Keratinocyte (primary cell): ENCODE data around the gene C1S. TPM values are rescaled to one million over a fixed set of nuclear protein-coding genes. Genes with fewer than 3 reads are reported as not detected.

ENCODE experiments used
- DNase-seq: peaks from one replicate; pipeline ENCODE4 v3.0.0-alpha.2; 2011; ENCODE audit warnings: low read depth, missing footprints, low spot score
- FAIRE-seq: peaks from 2 replicates; lab custom pipeline; 2011; peaks lifted over from hg19 to GRCh38; lab: Jason Lieb, UNC
- H2AFZ ChIP-seq: 2 replicates; pipeline ENCODE4 v1.6.0; 2012; ENCODE audit warnings: low read length, control low read depth, inconsistent platforms; ENCODE audit not compliant: control insufficient read depth
- H3K27ac ChIP-seq: 2 replicates; pipeline ENCODE4 v1.5.1; 2011; ENCODE audit warnings: low read length; ENCODE audit not compliant: control insufficient read depth, insufficient read depth
- H3K27me3 ChIP-seq: 3 replicates; pipeline ENCODE4 v1.6.0; 2011; ENCODE audit warnings: low read length; ENCODE audit not compliant: control insufficient read depth, insufficient read depth; ENCODE audit errors: extremely low read depth
- H3K36me3 ChIP-seq, 2 experiments: 2 replicates in 1 of 2; 3 replicates in 1 of 2; pipeline ENCODE4 v1.5.1; 2011; ENCODE audit warnings: low read length in 2 of 2, mild to moderate bottlenecking in 1 of 2; ENCODE audit not compliant: control insufficient read depth in 2 of 2, insufficient read depth in 2 of 2; ENCODE audit errors: extremely low read depth in 1 of 2
- H3K4me1 ChIP-seq: 3 replicates; pipeline ENCODE4 v1.5.1; 2011; ENCODE audit warnings: low read length; ENCODE audit not compliant: control insufficient read depth, insufficient read depth; ENCODE audit errors: extremely low read depth
- H3K4me2 ChIP-seq: 3 replicates; pipeline ENCODE4 v1.6.0; 2011; ENCODE audit warnings: low read depth, low read length; ENCODE audit not compliant: control insufficient read depth, insufficient read depth; ENCODE audit errors: extremely low read depth
- H3K4me3 ChIP-seq, 3 experiments: fragments of 200-600 bp in 1 of 3; sonication (generic) in 1 of 3; 2 replicates in 2 of 3; 3 replicates in 1 of 3; pipeline ENCODE4 v1.5.1; 2011 to 2016; ENCODE audit warnings: low read length in 3 of 3, mild to moderate bottlenecking in 3 of 3, control low read depth in 2 of 3, inconsistent platforms in 1 of 3, low read depth in 1 of 3, mixed read lengths in 1 of 3, mixed run types in 1 of 3, moderate library complexity in 1 of 3; ENCODE audit not compliant: control insufficient read depth in 2 of 3, insufficient read depth in 2 of 3; ENCODE audit errors: extremely low read depth in 1 of 3
- H3K79me2 ChIP-seq: 2 replicates; pipeline ENCODE4 v1.6.0; 2012; ENCODE audit warnings: low read length; ENCODE audit not compliant: control insufficient read depth, insufficient read depth
- H3K9ac ChIP-seq: 3 replicates; pipeline ENCODE4 v1.6.0; 2011; ENCODE audit warnings: low read length; ENCODE audit not compliant: control insufficient read depth, insufficient read depth; ENCODE audit errors: extremely low read depth
- H3K9me1 ChIP-seq: 3 replicates; pipeline ENCODE4 v1.6.0; 2011; ENCODE audit warnings: low read length; ENCODE audit not compliant: control insufficient read depth, insufficient read depth; ENCODE audit errors: extremely low read depth
- H3K9me3 ChIP-seq: 2 replicates; pipeline ENCODE4 v1.5.1; 2012; ENCODE audit warnings: low read depth, low read length; ENCODE audit not compliant: control insufficient read depth
- H4K20me1 ChIP-seq: 3 replicates; pipeline ENCODE4 v1.6.0; 2011; ENCODE audit warnings: low read length; ENCODE audit not compliant: control insufficient read depth, insufficient read depth; ENCODE audit errors: extremely low read depth
- EZH2 ChIP-seq: IDR thresholded peaks from one replicate; pipeline ENCODE4 v1.6.1; 2012; ENCODE audit warnings: inconsistent platforms, mild to moderate bottlenecking, low read length, moderate library complexity
- dilution Hi-C: fragments of 300-500 bp; cut with MboI; formaldehyde crosslinking; loops from one replicate; pipeline ENCODE4 v1.7.0; 2020; ENCODE audit warnings: low sequenced_read_pairs; ENCODE audit not compliant: extremely low pct_ligation_motif_present
- polyA plus RNA-seq, 5 experiments: library from polyadenylated mRNA; depleted of rRNA in 3 of 5; stranded (reverse) in 3 of 5; stranded (forward) in 1 of 5; unstranded in 1 of 5; fragments of >200 nt; gene quantifications; 1 replicate in 1 of 5; 2 replicates in 3 of 5; 3 replicates in 1 of 5; pipeline versions ENCODE4 v1.2.1 to v1.2.3, GENCODE V29; 2011 to 2012; ENCODE audit warnings: missing spikeins in 2 of 5, low read depth in 1 of 5, low replicate concordance in 1 of 5
- TF ChIP-seq, protein P1 (sequence below), 3 experiments: IDR thresholded peaks in 1 of 3; conservative IDR thresholded peaks in 1 of 3; optimal IDR thresholded peaks in 1 of 3; 2 replicates in 2 of 3; 3 replicates in 1 of 3; pipeline versions ENCODE3 to v1.5.1; 2011; ENCODE audit warnings: low read length in 3 of 3, mild to moderate bottlenecking in 3 of 3, moderate library complexity in 2 of 3, control low read depth in 1 of 3, inconsistent platforms in 1 of 3; ENCODE audit not compliant: insufficient read depth in 2 of 3; ENCODE audit errors: extremely low read depth in 1 of 3

The C1S gene
- polyA plus RNA-seq, 1 donor (not counting 4 experiments of a cell fraction or from before 2014, with no cell fraction given): 2.6 TPM

- no peak overlapping the region for H3K27ac ChIP-seq
These were observed 41.2 kb downstream of the C1S start for GRCh38 chr12:7101694-7102131.

GRCh38 chr12:7102582-7102981 is 42.1 kb downstream of the C1S start:
- Histone ChIP-seq H3K4me1 (no peaks in the 10 kb centered on the region), H3K4me2 (no peak overlapping the region), H3K36me3 (peaks cover 0 to 19% of the 10 kb centered on the region in 2 experiments), H3K27ac (no peak overlapping the region), H2AFZ (no peak overlapping the region), H4K20me1 (peaks cover 3% of the 10 kb centered on the region), H3K4me3 (no peak overlapping the region), H3K9me1 (no peaks in the 10 kb centered on the region), H3K9me3 (no peaks in the 10 kb centered on the region), H3K27me3 (no peaks in the 10 kb centered on the region), H3K79me2 (peaks cover 8% of the 10 kb centered on the region), H3K9ac (no peak overlapping the region)
- DNase-seq (no peak), FAIRE-seq (no peak)
- no peak for TF ChIP-seq EZH2
- TF ChIP-seq, protein P1, sequence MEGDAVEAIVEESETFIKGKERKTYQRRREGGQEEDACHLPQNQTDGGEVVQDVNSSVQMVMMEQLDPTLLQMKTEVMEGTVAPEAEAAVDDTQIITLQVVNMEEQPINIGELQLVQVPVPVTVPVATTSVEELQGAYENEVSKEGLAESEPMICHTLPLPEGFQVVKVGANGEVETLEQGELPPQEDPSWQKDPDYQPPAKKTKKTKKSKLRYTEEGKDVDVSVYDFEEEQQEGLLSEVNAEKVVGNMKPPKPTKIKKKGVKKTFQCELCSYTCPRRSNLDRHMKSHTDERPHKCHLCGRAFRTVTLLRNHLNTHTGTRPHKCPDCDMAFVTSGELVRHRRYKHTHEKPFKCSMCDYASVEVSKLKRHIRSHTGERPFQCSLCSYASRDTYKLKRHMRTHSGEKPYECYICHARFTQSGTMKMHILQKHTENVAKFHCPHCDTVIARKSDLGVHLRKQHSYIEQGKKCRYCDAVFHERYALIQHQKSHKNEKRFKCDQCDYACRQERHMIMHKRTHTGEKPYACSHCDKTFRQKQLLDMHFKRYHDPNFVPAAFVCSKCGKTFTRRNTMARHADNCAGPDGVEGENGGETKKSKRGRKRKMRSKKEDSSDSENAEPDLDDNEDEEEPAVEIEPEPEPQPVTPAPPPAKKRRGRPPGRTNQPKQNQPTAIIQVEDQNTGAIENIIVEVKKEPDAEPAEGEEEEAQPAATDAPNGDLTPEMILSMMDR (optimal IDR thresholded peaks at IDR 0.05 in 1 of 3, IDR thresholded peaks at IDR 0.05 in 1 of 3, conservative IDR thresholded peaks at IDR 0.05 in 1 of 3; ENCODE audit: extremely low read depth in 1 of 3, insufficient read depth in 2 of 3, low read length in 3 of 3): no peak
- dilution Hi-C loops: no loop called here

More at GRCh38 chr12:7101694-7102131, 41.2 kb downstream of the C1S start:
- H3K36me3 ChIP-seq: peaks cover 0 to 21% of the 10 kb centered on the region in 2 experiments
- H3K9ac ChIP-seq: no peak overlapping the region
- no peak overlapping the region for H2AFZ ChIP-seq
- no peaks in the 10 kb centered on the region for H3K9me3 ChIP-seq
- peaks cover 4% of the 10 kb centered on the region for H3K79me2 ChIP-seq
- no peak for FAIRE-seq
- H3K27me3 ChIP-seq: no peaks in the 10 kb centered on the region
- no peak overlapping the region for H3K4me3 ChIP-seq
- H4K20me1 ChIP-seq: peaks cover 3% of the 10 kb centered on the region
- no peak for TF ChIP-seq EZH2
- TF ChIP-seq, protein P1 (optimal IDR thresholded peaks at IDR 0.05 in 1 of 3, IDR thresholded peaks at IDR 0.05 in 1 of 3, conservative IDR thresholded peaks at IDR 0.05 in 1 of 3; ENCODE audit: extremely low read depth in 1 of 3, insufficient read depth in 2 of 3, low read length in 3 of 3): no peak
- no peaks in the 10 kb centered on the region for H3K4me1 ChIP-seq
- no peaks in the 10 kb centered on the region for H3K9me1 ChIP-seq
- H3K4me2 ChIP-seq: no peak overlapping the region
- dilution Hi-C loops: no loop called here
- no peak for DNase-seq
